Endothelial cell of umbilical vein (primary cell): ENCODE results near the gene FLRT1.

Experiments used
- CTCF ChIP-seq, 2 donors: IDR thresholded peaks; 1 replicate in 1 of 2; 2 replicates in 1 of 2; pipeline ENCODE4 v1.5.1; 2011; ENCODE audit warnings: low read length in 2 of 2, mild to moderate bottlenecking in 2 of 2, moderate library complexity in 2 of 2, control low read depth in 1 of 2, inconsistent platforms in 1 of 2, low read depth in 1 of 2; ENCODE audit not compliant: insufficient read depth in 1 of 2; ENCODE audit errors: extremely low read depth in 1 of 2
- EZH2 ChIP-seq: IDR thresholded peaks from 2 replicates; pipeline ENCODE4 v1.6.1; 2012; ENCODE audit warnings: borderline replicate concordance, low read depth, mild to moderate bottlenecking, moderate library complexity, low read length, inconsistent platforms; ENCODE audit not compliant: severe bottlenecking
- FOS ChIP-seq: IDR thresholded peaks from 2 replicates; pipeline ENCODE4 v1.6.1; 2011; ENCODE audit warnings: mild to moderate bottlenecking, low read length, moderate library complexity, borderline replicate concordance; ENCODE audit not compliant: insufficient read depth
- GATA2 ChIP-seq: IDR thresholded peaks from 2 replicates; pipeline ENCODE4 v1.7.0; 2011; ENCODE audit warnings: low read depth, mild to moderate bottlenecking, moderate library complexity, mixed read lengths, low read length; ENCODE audit not compliant: insufficient read length, insufficient read depth
- JUN ChIP-seq: IDR thresholded peaks from 2 replicates; pipeline ENCODE4 v1.6.1; 2011; ENCODE audit warnings: borderline replicate concordance, low read depth; ENCODE audit not compliant: insufficient read length, insufficient read depth
- MAX ChIP-seq: IDR thresholded peaks from 2 replicates; pipeline ENCODE4 v1.6.1; 2011; ENCODE audit not compliant: insufficient read depth, insufficient read length
- POLR2A ChIP-seq: IDR thresholded peaks from 2 replicates; pipeline ENCODE4 v1.6.1; 2012; ENCODE audit warnings: low read depth, mild to moderate bottlenecking, control low read depth, low read length
- POLR2AphosphoS5 ChIP-seq: IDR thresholded peaks from 2 replicates; pipeline ENCODE4 v1.6.1; 2012; ENCODE audit warnings: low read depth, mild to moderate bottlenecking, control low read depth, low read length, moderate library complexity; ENCODE audit not compliant: insufficient read depth

DNA sequence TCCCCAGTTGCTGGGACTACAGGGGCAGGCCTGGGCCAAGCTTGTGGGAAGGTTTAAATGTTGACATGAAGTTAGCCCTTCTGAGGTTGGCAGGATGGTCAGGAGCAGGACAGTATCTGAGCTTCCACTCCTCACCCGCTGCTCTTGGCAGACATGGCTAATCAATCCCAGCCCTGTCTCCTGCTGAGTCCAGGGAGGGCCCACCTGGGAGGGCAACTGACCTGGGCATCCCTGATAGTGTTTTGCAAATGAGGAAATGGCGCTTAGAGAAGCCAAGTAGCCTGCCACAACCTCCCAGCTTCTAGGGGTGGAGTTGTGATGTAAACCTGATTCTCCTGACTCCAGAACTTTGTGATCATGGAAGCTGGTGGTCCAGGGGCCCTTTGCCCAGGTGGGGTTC is 16.7 kb downstream of the FLRT1 start:
- TF ChIP-seq CTCF (IDR thresholded peaks at IDR 0.05; ENCODE audit: extremely low read depth in 1 of 2, insufficient read depth in 1 of 2, low read depth in 1 of 2, low read length in 2 of 2): no peak
- TF ChIP-seq JUN: no peak
- no peak for TF ChIP-seq MAX
- TF ChIP-seq GATA2: no peak
- TF ChIP-seq EZH2: no peak
- TF ChIP-seq POLR2AphosphoS5: no peak
- TF ChIP-seq FOS: no peak
- TF ChIP-seq POLR2A: no peak
